GM20000 (cell line): ENCODE measurements around the gene PAK4.
"Not testable (repeated sequence)": the region's sequence is repeated elsewhere in the genome, so short reads cannot be mapped to it uniquely, and the experiment has no call there.

Experiments used
- DNase-seq: peaks from one replicate; pipeline ENCODE4 v3.0.0; 2012; ENCODE audit warnings: low spot score
- TF ChIP-seq, protein P1 (sequence below): IDR thresholded peaks from 2 replicates; pipeline ENCODE4 v1.5.1; 2012; ENCODE audit warnings: mild to moderate bottlenecking, control low read depth; ENCODE audit errors: extremely low read depth, missing control alignments

PAK4 gene

DNA sequence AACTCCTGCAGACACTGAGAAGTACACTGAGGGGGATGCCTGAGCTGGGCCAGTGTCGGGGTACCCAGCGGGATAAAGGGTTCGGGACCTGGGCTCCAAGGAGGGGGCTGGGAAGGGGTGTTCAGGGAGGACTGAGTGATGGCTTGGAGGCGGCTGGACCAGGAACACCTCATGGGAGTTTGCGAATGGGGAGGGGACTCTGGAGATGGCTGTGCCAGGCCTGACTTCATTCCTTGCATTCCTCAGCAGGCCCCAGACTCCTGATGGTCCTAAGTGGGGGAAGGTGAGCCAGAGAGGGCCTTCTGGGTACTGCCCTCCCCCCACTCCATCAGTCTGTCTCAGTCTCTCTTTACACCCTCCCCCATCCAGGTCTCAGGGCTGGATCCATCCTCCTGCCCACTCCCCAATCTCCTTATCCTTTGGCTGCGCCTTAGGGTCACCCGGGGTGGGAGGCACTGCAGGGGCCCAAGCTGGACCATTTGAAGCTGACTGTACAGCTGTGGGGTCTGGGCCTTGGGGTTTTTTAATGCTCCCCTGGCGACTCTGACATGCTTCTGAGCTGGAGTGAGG lies 13.8 kb downstream of the PAK4 start:
- TF ChIP-seq, protein P1, sequence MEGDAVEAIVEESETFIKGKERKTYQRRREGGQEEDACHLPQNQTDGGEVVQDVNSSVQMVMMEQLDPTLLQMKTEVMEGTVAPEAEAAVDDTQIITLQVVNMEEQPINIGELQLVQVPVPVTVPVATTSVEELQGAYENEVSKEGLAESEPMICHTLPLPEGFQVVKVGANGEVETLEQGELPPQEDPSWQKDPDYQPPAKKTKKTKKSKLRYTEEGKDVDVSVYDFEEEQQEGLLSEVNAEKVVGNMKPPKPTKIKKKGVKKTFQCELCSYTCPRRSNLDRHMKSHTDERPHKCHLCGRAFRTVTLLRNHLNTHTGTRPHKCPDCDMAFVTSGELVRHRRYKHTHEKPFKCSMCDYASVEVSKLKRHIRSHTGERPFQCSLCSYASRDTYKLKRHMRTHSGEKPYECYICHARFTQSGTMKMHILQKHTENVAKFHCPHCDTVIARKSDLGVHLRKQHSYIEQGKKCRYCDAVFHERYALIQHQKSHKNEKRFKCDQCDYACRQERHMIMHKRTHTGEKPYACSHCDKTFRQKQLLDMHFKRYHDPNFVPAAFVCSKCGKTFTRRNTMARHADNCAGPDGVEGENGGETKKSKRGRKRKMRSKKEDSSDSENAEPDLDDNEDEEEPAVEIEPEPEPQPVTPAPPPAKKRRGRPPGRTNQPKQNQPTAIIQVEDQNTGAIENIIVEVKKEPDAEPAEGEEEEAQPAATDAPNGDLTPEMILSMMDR, result no peak
- DNase-seq, result no peak

DNA sequence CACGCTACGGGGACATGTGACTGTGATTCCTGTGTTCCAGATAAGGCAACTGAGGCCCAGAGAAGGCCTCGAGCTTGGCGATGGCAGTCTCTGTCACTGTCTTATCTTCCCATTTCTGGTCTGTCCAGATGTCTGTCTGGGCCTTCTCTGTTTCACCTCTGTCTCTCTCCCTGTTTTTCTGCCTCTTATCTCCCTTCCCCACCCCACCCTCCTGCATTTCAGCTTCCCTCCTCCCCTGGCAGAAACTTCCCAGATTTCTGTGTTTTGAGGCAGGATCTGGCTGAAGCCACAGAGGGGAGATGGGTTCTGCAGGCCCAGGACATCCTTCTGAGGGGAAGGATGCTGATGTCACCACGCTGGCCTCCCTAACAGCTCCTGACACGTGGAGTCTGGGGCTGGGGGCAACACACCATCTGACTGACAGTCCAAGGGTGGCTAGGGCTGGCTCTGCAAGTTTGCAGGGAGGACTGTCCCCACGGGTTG lies 14.4 kb downstream of the PAK4 start:
- DNase-seq, result no peak
- TF ChIP-seq, protein P1, result no peak

DNA sequence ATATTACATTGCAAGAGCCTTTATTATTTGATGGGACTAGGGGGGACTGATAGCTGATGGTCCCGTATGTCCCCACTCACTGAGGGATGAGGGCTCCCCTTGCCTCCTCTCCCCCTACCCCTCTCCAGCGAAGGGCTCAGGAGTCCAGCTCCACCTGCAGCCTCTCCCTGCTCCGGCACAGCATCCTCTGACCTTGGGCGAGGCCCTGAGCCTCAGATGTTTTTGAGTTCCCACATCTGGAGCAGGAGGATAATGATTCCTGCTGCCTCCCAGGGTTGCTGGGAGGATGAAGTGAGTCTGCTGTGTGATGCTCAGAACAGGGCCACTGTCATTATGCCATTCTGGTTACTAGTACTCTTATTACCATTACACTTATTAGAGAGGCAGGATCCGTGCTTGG lies 15.0 kb downstream of the PAK4 start:
- TF ChIP-seq, protein P1, result no peak
- no peak for DNase-seq

DNA sequence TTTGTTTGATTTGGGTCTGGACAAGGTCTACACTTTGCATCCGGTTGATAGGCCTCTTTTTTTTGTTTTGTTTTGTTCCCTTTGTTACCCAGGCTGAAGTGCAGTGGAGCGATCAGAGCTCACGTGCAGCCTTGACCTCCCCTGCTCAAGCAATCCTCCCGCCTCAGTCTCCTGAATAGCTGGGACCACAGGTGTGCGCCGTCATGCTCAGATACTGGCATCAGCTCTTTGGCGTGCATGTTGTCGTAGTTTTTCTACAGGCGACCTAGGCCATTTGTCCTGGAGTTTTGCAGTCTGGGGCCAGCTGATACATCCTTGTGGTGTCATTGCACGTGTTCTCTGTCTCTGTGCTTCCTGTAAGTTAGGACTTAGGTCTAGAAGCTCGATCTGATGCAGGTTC lies 16.3 kb downstream of the PAK4 start:
- DNase-seq, result no peak
- TF ChIP-seq, protein P1, result no peak

DNA sequence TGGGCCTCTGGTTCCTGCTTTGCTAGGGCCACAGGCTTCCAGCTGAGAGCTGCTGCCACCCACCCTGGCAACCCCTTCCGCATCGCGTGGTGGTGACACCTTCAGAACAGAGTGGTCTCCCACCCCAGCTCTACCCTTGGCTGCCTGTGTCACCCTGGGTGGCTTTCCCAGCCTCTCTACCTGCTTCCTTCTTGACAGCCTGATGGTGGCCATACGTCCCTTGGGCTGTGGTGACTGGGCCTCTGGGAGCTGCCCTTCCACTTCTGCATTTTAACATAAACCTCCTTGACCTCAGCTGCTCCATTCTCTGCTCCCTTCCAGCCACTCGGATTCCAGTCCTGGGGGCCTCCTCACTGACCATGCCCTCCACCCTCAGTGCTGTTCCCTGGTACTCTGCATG lies 17.0 kb downstream of the PAK4 start:
- TF ChIP-seq, protein P1, result no peak
- DNase-seq, result no peak

DNA sequence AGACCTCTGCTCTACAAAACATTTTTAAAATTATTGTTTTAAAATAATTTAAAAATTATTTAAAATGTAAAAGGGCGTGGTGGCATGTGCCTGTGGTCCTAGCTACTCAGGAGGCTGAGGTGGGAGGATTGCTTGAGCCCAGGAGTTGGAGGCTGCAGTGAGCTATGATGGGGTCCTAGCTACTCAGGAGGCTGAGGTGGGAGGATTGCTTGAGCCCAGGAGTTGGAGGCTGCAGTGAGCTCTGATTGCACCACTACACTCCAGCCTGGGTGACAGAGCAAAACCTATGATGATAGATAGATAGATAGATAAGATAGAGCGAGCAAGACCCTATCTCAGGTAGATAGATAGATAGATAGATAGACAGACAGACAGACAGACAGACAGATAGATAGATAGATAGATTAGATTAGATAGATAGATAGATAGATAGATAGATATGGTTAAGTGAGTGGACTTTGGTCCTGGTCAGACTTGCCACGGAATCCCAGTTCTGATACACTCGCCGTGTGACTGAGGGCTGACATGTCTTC lies 18.2 kb downstream of the PAK4 start:
- DNase-seq, result not testable (repeated sequence)

DNA sequence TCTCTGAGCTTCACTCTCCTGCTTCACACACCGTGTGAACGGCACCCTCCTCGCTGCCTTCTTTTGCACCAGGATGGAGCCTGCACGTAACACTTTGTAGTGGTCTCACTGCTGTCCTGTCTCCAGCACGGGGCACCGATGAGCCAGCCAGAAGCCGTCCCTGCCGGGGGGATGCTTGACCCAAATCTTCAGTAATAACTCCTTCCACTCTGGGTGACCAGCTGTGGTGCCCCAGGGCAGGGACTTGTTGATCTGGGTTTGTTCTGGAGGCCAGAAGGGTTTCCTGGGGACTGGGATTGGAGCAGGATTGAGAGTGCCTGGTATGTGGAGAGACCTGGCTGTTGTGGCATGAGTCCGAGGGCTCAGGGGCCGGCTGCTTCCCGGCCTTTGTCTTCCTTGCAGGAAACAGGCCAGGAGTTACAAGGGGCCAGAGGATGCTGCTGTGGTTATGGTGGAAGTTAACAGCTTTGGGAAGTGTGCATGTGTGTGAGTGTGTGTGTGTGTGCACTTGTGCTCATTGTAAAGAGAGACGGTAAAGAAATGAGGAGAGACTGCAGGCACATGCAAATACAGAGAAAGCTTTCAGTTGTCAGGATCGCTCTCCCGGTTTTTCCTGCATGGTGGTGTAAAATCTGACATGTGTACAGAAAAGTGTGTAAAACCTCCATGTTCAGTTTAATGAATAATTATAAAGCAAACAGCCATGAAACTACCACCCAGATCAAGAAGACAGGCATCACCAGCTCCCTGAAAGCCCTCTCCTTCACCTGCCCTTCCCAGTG lies 18.9 kb downstream of the PAK4 start:
- TF ChIP-seq, protein P1, result no peak
- no peak for DNase-seq
